ENCODE results near the gene KLHL6.
"Not testable (repeated sequence)": the region's sequence is repeated elsewhere in the genome, so short reads cannot be mapped to it uniquely, and the experiment has no call there.

KLHL6 gene

DNA sequence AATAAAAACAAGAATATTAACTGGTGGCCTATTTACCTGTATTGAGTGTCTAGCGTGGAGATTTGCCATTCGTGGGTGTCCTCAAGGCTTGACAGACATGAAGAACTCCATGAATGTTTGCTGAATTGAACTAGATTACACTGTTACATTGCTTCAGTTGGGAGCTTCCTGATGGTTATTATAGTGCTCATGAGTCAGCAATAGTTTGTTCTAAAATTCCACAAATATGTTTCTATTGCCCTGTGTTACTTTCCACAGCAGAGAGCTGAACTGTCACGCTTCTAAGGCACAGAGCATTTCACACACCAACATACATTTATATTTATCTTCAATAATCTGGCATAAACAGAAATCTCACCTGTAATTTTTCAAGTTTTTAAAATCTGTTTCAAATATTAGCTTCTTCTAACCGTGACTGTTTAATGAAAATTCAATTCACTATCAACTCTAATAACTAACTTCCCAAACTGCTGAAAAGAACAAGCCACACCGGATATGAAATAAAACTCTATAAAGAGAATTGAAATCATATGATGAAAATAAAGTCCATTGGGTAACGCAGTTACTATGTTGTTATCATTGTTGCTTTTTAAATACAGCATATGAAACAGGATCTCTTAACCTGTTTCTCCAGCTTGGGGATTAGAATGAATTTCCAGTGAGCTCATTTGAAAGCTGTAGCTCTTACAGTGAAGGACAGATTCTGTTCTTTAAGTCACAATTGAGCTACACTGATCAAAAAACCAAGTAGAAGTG, 65.9 kb downstream of the KLHL6 start:
- no peak for DNase-seq

DNA sequence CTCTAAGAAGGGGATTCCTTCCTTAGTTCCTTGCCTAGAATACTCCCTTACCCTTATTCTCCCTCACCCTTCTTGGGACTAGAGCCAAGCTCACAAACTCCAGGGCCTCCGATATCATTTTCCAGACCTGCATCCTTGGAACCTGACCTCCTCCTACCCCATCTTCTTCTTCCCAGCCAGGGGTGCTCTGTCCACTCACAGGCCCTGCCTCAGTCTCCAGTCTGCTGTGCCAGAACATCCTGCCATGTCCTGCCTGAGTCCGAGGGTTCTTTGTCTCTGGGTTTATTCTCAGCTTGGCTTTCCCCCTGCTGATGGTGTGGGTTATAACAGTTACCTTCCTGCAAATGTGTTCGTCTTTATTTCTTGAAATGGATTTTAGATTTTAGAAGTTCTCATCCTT, 67.2 kb downstream of the KLHL6 start:
- no peak for DNase-seq

DNA sequence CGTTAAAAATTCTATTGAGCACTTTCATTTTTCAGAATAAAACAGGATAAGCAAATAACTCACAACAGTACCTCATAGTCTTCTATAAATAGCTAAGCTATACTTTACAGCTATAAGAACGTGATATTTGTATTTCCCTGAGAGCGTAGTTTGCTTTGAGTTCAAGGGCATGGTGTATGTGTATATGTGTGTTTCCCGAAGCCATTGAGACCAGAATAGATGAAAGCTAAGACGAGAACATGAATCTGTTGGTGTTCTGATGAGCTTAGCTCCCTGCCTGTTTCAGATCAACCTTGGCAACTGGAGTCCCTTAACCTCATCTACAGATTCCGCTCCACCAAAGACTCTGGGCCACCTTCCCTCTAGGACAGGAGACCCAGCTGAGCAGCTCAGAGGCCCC, 67.6 kb downstream of the KLHL6 start:
- no peak for DNase-seq

DNA sequence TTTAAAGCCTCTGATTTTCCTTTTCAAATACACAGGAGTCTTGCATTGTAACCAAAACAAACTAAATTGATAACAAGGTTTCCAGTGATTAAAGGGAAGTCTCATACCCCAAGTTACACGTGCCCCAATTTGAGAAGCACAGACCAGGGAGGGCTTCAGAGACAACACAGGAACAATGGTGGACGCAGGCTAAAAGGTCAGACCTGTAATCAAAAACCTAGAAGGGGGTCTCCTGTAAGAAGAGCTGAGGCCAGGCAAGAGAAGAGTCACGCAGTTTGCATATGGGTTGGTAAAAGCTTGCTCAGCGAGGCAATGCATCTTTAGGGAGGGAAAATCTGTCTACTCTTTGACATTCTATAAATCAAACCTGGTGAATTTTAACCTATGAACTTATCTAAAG, 68.5 kb downstream of the KLHL6 start:
- DNase-seq, result no peak

DNA sequence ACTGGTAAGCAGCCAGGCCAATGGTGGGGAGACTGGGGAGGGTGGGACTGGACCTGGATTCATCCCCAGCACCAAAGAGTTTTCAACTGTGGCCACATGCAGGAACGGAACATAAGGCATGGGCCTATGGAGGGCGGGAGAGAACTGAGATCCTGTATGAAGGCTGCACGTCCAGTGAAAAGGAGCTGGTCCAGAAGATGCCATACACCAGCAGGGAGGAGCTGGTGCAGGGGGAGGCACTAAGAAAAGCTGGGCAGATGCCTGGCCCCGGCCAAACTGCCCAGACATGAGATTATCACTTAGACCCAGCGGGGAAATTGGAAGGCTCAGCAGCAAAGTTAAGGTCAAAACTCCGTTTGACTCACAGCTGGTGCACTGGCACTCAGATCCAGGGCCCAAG, 69.0 kb downstream of the KLHL6 start:
- no peak for DNase-seq

DNA sequence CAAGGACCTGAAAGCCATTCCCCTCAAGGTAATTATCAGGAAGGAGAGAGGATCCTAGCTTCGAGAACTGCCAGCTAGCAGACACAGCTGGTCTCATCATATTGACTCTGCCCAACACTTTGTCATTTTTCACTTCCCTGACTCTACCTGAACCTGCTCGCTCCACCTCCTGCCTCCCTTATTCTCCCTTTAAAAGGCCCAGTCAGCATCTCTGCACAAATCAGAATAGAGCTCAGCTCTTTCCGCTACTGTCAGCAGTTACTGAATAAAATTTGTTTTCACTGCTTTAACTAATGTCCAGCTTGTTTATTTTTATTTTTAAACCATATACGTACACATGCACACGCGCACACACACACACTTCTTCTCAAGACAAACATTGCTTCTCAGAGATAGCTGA, 69.9 kb downstream of the KLHL6 start:
- no peak for DNase-seq

DNA sequence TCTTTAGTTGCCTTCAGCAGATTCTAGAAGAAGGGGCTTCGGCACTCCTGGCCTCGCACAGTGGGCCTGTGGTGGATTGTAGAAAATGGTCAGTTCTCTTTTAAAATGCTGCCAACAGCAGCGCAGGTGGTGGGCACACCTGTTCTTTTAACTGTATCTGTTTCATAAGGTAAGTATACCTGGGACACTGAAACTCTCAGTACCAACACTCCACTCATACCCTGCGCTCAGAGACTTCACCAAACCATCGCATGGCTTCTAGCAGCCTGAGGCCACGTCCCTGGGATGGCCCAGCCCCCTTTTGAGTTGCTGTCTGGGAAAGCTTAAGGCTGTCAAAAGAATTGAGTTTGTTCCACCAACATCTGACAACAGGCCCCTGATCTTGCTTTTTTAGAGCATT, 70.4 kb downstream of the KLHL6 start:
- DNase-seq, result no peak

DNA sequence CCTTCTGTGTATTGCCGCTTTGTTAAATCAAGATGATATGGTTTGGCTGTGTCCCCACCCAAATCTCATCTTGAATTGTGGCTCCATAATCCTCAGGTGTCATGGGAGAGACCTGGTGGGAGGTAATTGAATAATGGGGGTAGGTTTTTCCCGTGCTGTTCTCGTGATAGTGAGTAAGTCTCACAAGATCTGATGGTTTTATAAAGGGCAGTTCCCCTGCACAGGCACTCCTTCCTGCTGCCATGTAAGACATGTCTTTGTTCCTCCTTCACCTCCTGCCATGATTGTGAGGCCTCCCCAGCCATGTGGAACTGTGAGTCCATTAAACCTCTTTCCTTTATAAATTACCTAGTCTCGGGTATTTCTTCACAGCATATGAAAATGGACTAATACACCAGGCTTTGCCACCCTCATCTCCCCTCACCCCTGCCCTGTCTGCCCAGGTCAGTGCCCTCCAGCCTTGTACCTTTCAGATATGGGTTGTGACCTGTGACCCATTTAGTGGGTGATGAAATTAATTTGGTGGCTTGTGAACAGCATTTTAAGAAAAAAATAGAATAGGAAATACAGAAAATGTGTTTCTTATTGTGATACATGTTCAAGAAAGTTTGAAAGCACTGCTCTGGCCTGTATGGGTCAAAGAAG, 71.0 kb downstream of the KLHL6 start:
- DNase-seq, result no peak

DNA sequence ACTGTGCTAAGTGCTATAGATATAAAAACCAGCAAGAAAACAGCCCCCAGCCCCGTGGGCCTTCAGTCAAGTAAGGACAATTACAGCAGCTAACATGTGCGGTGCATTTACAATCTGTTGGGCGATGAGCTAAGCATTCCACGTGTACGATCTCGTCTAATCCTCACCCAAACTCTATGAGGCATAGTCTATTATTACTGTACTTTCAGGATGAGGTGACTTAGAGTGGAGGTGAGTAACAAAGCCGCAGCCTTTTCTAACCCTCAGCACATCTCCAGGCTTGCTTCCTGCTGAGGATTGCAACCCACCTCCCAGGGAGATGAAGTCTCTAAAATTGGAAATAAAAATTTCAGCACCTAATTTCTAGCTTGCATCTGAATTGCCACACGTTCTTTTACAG, 73.9 kb downstream of the KLHL6 start:
- no peak for DNase-seq

DNA sequence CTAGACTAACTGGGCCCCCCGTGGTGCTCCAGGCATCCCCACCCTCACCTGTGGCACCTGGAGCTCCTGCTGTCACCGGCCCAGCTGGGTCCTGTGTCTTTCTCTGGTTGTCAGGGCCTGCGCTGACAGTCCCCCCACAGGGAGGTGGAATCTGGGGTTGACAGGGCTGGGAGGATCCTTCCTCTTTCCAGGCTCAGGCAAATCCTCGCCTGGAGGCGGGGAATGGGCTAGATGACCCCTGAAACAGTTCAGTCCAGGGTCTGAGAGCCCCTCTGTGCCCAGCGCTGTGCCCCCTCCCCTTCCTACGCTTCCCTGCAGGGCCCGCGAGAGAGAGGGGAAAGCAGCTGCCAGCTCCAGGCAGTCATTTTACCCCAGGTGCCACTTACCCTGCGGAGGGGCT, 77.0 kb downstream of the KLHL6 start:
- no peak for DNase-seq

DNA sequence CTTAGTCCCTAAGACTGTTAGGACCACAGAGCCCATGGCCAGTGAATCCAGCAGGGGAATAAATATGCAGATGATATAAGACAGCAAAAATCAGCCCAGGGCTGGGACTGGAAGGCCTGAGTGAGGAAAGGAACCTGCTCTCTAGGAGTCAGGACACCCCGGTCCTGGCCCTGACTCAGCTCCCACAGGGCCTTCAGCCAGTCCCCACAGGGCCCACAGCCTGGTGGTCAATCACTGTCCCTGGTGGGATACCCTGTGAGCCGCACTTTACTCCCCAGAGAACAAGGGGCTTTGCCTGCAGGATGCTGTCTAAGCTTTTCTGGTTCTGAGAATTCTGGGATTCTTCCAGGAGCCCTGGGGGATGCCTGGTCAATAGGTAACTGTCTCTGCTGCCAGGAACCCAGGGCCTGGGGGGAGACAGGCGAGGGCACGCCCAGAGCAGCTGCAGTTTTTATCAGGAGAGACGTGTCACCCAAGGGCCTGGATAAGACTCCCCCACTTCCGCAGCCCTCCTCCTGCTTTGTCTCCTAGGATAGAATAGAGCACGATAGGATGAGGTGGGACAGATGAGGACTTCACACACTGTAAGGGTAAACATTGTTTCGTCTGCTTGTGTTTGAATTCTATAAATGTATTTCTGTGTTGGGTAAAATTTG, 77.6 kb downstream of the KLHL6 start:
- DNase-seq, result no peak

DNA sequence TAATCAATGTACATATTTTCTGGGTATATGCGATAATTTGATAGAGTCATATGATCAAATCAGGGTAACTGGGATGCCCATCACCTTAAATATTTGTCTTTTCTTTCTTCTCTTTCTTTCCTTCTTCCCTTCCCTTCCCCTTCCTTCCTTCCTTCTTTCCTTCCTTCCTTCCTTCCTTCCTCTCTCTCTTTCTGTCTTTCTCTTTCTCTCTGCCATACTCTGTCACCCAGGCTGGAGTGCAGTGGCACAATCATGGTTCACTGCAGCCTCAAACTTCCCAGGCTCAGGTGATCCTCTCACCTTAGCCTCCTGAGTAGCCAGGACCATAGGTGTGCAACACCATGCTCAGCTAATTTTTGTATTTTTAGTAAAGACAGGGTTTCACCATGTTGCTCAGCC, 79.7 kb downstream of the KLHL6 start:
- DNase-seq, result not testable (repeated sequence)

DNA sequence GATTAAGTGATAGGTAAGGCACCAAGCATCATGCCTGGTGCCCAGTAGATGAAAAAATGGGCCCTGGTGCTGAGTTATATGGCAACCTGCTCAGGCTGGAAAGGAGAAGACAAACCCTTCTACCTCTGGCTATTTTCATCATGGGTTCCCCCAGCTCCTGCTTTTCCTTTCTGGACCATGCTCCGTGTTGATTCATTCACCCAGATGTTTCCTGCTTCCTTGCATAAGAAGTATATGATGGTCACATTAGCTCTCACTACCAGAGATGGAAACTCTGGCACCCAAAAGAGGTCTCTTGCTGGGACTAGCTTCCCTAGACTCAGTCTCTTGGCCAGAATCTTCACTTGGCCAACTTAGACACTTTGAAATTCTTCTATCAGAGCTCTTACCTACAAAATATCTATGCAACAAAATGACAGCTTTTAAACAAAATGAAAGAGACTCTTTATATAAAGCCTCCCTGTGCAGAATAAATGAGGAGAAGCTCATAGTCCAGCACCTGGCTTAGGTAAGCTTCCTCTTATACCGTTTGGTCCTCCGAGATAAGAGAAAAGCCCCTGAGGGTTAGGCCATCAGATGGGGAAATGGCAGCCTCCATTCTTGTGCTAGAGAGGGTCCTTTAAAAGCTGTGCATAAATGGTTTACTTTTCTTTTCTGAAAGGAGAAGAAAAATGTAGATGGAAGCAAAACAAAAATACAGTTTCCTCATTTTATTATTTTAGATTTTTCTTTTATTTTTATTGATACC, 80.3 kb downstream of the KLHL6 start:
- DNase-seq, result no peak

DNA sequence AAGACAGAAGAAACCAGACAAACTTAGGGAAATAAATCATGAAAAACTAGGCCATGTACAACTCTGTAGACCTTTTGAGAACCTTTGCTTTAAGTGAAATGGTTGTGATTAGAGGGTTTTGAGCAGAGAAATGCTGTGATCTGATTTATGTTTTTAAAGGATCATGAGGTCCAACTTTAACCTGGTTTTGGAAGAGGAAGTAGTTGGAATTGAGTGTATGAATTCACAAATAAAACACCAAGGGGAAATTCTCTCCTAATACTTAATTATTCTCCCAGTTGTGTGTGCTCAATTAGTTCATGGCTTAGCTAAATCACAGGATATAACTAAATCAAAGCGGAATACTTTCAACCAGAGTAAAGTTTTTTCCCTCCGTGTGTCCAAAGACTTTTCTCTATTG, 81.5 kb downstream of the KLHL6 start:
- no peak for DNase-seq

DNA sequence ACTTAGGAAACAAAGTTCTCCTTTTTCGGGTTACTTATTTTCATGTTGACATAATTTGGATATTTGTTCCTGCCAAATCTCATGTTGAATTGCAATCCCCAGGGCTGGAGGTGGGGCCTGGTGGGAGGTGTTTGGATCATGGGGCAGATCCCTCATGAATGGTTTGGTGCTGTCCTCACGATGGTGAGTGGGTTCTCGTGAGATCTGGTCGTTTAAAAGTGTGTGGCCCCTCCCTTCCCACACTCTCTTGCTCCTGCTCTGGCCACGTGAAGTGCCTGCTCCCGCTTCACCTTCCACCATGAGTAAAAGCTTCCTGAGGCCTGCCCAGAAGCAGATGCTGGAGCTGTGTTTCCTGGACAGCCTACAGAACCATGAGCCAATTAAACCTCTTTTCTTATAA, 83.4 kb downstream of the KLHL6 start:
- no peak for DNase-seq

DNA sequence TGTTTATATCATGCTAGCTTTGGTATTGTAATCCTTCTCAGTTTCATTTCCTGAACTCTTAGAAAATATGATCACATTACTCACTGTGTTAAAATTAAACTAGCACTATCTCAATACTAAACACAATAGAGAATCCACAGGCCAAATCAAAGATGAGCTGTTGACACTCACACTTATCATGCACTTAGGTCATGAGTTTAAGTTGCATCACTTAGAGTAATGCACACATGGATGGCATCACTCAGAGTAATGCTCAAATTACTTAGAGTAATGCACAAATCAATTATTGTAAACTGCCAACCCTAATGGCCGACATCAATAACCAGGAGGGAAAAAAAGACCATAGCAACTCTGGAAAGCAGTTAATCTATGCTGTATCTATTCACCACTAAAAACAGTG, 87.1 kb downstream of the KLHL6 start:
- no peak for DNase-seq

DNA sequence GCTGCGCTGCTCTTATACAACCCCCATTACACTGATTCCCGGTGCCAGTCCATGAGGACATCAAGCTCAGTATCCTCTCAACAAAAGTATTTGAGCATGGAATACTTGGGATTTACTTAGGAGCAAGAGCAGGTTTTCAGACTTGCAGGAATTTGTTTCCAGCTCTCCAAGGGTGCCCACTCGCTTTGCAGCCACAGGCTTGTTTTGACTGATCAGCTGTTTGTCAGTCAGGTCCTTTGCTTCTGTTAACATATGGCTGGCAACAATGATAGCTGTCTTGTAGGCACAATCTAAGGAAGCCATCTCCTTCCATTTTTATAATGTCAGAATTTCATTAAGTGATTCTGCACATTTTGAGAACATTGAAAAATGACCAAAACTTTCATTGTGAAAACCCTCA, 88.9 kb downstream of the KLHL6 start:
- DNase-seq, result no peak

DNA sequence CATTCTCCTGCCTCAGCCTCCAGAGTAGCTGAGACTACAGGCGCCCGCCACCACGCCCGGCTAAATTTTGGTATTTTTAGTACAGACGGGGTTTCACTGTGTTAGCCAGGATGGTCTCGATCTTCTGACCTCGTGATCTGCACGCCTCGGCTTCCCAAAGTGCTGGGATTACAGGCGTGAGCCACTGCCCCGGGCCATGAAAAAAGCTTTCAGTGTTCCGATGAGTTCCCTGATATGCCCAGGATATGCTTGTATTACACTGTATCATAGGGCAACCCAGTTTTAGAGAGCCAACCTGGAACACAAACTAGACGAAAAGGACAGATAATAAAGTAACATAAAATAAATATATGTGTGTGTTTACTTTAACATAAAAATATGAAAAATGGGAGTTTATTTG, 89.8 kb downstream of the KLHL6 start:
- DNase-seq, result not testable (repeated sequence)

DNA sequence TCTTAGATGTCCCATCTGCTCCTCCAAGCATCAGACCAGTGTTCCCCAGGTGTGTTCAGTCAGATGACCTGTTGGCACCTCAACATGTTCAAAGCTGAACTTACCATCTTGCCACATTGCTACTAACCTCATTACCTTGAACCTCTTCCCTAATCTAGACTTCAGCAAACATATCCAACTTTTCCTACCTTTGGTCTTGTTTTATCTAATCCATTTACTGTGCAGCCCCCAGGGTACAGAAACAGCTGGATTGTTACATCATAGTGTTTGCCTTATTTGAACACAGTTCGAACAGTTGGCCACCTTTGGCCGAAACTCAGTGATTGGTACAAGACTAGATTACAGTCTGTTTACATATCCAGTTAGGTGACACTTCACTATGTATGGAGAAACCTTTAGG, 91.0 kb downstream of the KLHL6 start:
- no peak for DNase-seq

DNA sequence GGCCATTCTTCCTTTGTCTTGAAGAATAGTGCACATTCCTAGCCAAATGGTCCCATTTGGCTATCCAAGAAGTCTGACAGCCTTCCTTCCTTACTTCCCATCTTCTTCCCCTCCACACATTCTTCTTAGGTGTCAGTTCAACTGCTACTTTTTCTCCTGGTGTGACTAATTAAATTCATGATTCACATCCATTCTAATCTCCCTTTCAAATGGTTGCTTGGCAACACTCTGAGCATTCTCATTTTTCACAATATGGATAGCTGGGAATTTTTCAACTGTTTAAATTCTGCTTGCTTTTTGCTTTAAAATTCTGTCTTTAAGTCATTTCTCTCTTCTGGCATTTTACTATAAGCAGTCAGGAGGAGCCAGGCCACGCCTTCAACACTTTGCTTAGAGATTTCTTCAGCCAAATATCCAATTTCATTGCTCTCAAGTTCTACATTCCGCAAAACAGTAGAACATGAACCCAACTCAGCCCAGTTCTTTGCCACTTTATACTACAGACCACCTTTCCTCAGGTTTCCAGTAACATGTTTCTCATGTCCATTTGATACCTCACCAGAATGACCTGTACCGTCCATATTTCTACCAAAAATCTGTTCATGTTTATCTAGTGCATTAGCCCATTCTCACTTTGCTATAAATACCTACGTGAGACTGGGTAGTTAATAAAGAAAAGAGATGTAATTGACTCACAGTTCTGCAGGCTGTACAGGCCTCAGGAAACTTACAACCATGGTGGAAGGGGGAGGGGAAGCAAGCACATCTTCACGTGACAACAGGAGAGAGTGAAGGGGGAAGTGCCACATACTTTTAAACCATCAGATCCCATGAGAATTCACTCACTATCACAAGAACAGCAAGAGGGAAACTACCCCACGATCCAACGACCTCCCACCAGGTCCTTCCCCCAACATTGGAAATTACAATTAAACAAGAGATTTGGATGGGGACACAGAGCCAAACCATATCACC, 95.1 kb downstream of the KLHL6 start:
- no peak for DNase-seq

DNA sequence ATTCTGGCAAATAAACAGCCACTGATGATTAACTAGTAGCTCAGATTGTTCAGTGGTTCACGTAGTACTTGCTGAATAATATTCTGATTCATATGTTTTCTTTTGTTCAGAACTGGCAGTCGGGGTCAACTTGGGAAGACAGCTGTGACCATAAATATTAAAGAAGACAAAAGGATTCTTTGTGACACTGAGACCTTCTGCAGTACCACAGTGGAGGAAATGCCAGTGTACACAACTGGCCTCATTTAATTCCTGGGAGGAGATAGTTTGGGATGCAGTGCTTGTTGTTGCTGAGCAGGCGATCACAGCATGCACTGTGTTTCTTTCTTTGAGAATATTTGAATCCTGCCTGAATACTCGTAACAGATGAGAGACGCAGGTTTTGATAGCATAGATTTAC, 100.4 kb downstream of the KLHL6 start:
- DNase-seq, result peak in 37 of 56 donors; percentile 5 to 72 (median 29)

Measured in nucleus accumbens (tissue), 56 donors.